ENCODE results near the gene COTL1. TPM values are rescaled to one million over a fixed set of nuclear protein-coding genes. Genes with fewer than 3 reads are reported as not detected.

The COTL1 gene
- total RNA-seq, 1 donor from 2014 or later, result 487 TPM

- no peak overlapping the region for H3K4me3 Mint-ChIP-seq
- DNase-seq (no peak), ATAC-seq (ENCODE audit: low read depth) (no peak)
- TF ChIP-seq, protein P1, sequence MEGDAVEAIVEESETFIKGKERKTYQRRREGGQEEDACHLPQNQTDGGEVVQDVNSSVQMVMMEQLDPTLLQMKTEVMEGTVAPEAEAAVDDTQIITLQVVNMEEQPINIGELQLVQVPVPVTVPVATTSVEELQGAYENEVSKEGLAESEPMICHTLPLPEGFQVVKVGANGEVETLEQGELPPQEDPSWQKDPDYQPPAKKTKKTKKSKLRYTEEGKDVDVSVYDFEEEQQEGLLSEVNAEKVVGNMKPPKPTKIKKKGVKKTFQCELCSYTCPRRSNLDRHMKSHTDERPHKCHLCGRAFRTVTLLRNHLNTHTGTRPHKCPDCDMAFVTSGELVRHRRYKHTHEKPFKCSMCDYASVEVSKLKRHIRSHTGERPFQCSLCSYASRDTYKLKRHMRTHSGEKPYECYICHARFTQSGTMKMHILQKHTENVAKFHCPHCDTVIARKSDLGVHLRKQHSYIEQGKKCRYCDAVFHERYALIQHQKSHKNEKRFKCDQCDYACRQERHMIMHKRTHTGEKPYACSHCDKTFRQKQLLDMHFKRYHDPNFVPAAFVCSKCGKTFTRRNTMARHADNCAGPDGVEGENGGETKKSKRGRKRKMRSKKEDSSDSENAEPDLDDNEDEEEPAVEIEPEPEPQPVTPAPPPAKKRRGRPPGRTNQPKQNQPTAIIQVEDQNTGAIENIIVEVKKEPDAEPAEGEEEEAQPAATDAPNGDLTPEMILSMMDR (IDR thresholded peaks at IDR 0.05), result no peak
- POLR2A ChIA-PET, result interaction anchor here (0.8 to 8.4 kb wide), 5 partner anchors 8 to 22 kb away, joined by 3 to 99 read pairs (median 31); no protein-coding TSS in a partner anchor
- no peaks in the 10 kb centered on the region for H3K27me3 Mint-ChIP-seq
- peaks cover 54% of the 10 kb centered on the region for H3K36me3 Mint-ChIP-seq (ENCODE audit: low read depth)
- intact Hi-C loops (cut with micrococcal nuclease), result no loop called here
- CTCF ChIA-PET, result interaction anchor here (4.7 kb wide), 1 partner anchor 38 kb away, joined by 20 read pairs; no protein-coding TSS in a partner anchor
- H3K9me3 Mint-ChIP-seq, result no peaks in the 10 kb centered on the region
- peaks cover 78% of the 10 kb centered on the region for H3K4me1 Mint-ChIP-seq
- peak overlapping the region; percentile 46 for H3K27ac Mint-ChIP-seq
Observed at GRCh38 chr16:84583995-84584394, 33.9 kb downstream of the COTL1 start.

DNA sequence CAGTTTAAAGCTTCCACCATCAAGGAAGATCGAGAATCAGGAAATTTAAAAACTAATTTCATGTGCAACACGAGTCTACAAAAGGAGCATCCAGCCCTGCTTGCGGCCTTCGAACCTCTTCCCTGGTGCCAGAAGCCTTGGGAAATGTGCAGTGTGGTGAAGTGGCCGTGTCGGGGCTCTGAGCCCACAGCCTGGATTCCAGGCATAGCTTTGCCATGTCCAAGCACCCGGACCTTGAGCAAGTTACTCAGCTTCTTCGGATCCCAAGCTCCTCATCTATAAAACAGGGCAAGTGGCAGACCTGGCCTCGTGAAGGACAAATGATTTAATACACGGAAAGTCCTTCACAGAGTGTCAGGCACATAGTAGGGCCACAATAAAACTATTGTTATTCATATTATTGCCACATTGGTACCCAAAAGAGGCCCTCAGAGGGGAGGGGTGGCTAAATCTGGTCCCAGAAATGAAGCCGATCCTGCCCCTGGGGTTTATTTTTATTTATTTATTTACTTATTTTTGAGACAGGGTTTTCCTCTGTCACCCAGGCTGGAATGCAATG, 34.8 kb downstream of the COTL1 start:
- POLR2A ChIA-PET, result interaction anchor here (0.8 to 8.4 kb wide), 4 partner anchors 9 to 20 kb away, joined by 3 to 99 read pairs (median 4); no protein-coding TSS in a partner anchor
- intact Hi-C loops (cut with micrococcal nuclease), result no loop called here
- Mint-ChIP-seq H3K9me3 (no peaks in the 10 kb centered on the region), H3K27ac (peak overlapping the region; percentile 46), H3K4me3 (no peak overlapping the region), H3K4me1 (peaks cover 84% of the 10 kb centered on the region), H3K27me3 (no peaks in the 10 kb centered on the region), H3K36me3 (ENCODE audit: low read depth) (peaks cover 58% of the 10 kb centered on the region)
- ATAC-seq (ENCODE audit: low read depth), result no peak
- no peak for DNase-seq
- TF ChIP-seq, protein P1 (IDR thresholded peaks at IDR 0.05), result no peak
- CTCF ChIA-PET, result interaction anchor here (4.7 kb wide), 1 partner anchor 39 kb away, joined by 20 read pairs; no protein-coding TSS in a partner anchor

- no peaks in the 10 kb centered on the region for H3K27me3 Mint-ChIP-seq
- H3K27ac Mint-ChIP-seq, result peak overlapping the region; percentile 65
- ChIA-PET CTCF (interaction anchor here (1.1 to 1.3 kb wide), 3 partner anchors 13 to 70 kb away, joined by 3 to 4 read pairs (median 4); no protein-coding TSS in a partner anchor), POLR2A (interaction anchor here (0.7 to 8.4 kb wide), 5 partner anchors 10 to 21 kb away, joined by 3 to 99 read pairs (median 8); no protein-coding TSS in a partner anchor)
- TF ChIP-seq, protein P1 (IDR thresholded peaks at IDR 0.05), result no peak
- no peaks in the 10 kb centered on the region for H3K9me3 Mint-ChIP-seq
- H3K4me3 Mint-ChIP-seq, result no peak overlapping the region
- intact Hi-C loops (cut with micrococcal nuclease), result no loop called here
- ATAC-seq (ENCODE audit: low read depth), result no peak
- peaks cover 57% of the 10 kb centered on the region for H3K36me3 Mint-ChIP-seq (ENCODE audit: low read depth)
- no peak for DNase-seq
- peaks cover 86% of the 10 kb centered on the region for H3K4me1 Mint-ChIP-seq
Observed at GRCh38 chr16:84581158-84581557, 36.7 kb downstream of the COTL1 start.

DNA sequence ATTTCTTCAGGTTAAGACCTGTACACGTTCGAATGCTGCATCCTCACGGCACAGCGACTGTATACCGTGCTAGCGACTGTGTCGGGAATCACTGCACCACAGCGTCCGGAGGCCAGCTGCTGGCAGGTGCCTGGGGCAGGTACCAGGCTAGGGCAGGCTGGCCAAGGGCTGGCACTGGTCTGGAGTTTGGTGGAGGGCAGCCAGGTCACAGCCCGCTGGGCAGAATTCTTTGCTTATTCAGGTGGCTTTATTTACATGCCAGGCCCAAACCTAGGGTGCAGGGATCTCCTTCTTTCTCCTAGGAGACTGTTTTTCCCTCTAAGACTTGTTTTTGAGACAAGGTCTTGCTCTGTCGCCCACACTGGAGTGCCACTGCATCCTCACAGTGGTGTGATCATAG, 37.9 kb downstream of the COTL1 start:
- peaks cover 83% of the 10 kb centered on the region for H3K4me1 Mint-ChIP-seq
- TF ChIP-seq, protein P1 (IDR thresholded peaks at IDR 0.05), result no peak
- CTCF ChIA-PET, result no interaction called here
- no peaks in the 10 kb centered on the region for H3K27me3 Mint-ChIP-seq
- no peak for DNase-seq
- ATAC-seq (ENCODE audit: low read depth), result no peak
- no peak overlapping the region for H3K4me3 Mint-ChIP-seq
- POLR2A ChIA-PET, result interaction anchor here (1.7 to 8.4 kb wide), 2 partner anchors 11 to 19 kb away, joined by 4 to 99 read pairs; no protein-coding TSS in a partner anchor
- peaks cover 55% of the 10 kb centered on the region for H3K36me3 Mint-ChIP-seq (ENCODE audit: low read depth)
- intact Hi-C loops (cut with micrococcal nuclease), result no loop called here
- no peaks in the 10 kb centered on the region for H3K9me3 Mint-ChIP-seq
- H3K27ac Mint-ChIP-seq, result no peak overlapping the region

GRCh38 chr16:84578538-84579126, 39.2 kb downstream of the COTL1 start:
- Mint-ChIP-seq H3K4me1 (peaks cover 75% of the 10 kb centered on the region), H3K9me3 (no peaks in the 10 kb centered on the region), H3K27ac (no peak overlapping the region), H3K4me3 (no peak overlapping the region), H3K27me3 (no peaks in the 10 kb centered on the region), H3K36me3 (ENCODE audit: low read depth) (peaks cover 53% of the 10 kb centered on the region)
- ChIA-PET CTCF (no interaction called here), POLR2A (no interaction called here)
- TF ChIP-seq, protein P1 (IDR thresholded peaks at IDR 0.05), result no peak
- ATAC-seq (ENCODE audit: low read depth) (no peak), DNase-seq (no peak)
- intact Hi-C loops (cut with micrococcal nuclease), result no loop called here
